ENCODE data around the gene EHMT1. TPM values are rescaled to one million over a fixed set of nuclear protein-coding genes. Genes with fewer than 3 reads are reported as not detected.

The EHMT1 gene
- total RNA-seq, 1 donor from 2014 or later = 59.9 TPM

DNA sequence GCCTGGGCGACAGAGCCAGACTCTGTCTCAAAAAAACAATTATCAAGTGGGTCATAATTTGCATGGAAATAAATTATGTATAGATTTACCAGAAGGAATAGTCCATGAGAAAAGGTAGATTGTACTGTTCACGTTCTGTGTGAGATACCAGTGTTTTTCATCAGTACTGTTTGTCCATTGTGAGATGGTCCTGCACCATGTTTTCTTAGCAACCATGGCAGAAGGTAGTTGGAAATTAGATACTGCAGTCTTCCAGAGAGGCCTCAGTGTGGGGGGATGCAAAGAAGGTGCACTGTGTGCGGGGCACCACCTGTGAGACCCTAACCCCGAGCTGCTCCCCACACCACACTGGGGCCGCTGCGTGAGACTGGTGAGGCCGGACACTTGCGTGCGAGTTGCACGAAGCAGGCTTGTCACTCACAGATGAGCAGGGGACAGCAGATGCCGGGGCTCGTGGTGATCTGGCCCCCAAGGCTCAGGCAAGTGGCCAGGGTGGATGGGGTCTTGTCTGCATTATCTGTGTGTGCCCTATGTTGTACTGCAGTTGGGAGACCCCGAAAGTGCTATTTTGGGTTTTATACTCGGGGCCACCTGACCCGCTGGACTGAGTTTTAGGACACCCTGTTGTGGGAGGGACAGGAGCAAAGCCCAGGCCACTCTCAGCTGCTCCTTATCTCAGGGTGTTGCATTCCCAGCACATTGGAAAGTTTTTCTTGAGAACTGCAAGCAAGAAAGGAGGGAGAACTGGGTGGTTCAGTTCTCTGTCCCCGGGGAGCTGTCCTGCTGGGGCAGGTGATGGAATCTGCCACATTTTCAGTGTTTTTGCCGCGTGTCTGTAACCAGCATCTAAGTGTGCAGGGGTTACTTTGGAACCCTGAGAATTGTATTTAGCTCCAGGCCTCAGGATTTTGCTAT is 61.9 kb downstream of the EHMT1 start:
- H3K4me3 ChIP-seq (ENCODE audit: low read depth, low read length) = no peak overlapping the region
- TF ChIP-seq, protein P1, sequence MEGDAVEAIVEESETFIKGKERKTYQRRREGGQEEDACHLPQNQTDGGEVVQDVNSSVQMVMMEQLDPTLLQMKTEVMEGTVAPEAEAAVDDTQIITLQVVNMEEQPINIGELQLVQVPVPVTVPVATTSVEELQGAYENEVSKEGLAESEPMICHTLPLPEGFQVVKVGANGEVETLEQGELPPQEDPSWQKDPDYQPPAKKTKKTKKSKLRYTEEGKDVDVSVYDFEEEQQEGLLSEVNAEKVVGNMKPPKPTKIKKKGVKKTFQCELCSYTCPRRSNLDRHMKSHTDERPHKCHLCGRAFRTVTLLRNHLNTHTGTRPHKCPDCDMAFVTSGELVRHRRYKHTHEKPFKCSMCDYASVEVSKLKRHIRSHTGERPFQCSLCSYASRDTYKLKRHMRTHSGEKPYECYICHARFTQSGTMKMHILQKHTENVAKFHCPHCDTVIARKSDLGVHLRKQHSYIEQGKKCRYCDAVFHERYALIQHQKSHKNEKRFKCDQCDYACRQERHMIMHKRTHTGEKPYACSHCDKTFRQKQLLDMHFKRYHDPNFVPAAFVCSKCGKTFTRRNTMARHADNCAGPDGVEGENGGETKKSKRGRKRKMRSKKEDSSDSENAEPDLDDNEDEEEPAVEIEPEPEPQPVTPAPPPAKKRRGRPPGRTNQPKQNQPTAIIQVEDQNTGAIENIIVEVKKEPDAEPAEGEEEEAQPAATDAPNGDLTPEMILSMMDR (IDR thresholded peaks at IDR 0.05; ENCODE audit: insufficient read depth, low read length, poor library complexity, severe bottlenecking) = no peak
- DNase-seq (ENCODE audit: low read depth) = no peak
- no peaks in the 10 kb centered on the region for H3K36me3 ChIP-seq (ENCODE audit: control insufficient read depth, insufficient read depth, low read length)
- no peaks in the 10 kb centered on the region for H3K27me3 ChIP-seq (ENCODE audit: control insufficient read depth, insufficient read depth, low read length)

DNA sequence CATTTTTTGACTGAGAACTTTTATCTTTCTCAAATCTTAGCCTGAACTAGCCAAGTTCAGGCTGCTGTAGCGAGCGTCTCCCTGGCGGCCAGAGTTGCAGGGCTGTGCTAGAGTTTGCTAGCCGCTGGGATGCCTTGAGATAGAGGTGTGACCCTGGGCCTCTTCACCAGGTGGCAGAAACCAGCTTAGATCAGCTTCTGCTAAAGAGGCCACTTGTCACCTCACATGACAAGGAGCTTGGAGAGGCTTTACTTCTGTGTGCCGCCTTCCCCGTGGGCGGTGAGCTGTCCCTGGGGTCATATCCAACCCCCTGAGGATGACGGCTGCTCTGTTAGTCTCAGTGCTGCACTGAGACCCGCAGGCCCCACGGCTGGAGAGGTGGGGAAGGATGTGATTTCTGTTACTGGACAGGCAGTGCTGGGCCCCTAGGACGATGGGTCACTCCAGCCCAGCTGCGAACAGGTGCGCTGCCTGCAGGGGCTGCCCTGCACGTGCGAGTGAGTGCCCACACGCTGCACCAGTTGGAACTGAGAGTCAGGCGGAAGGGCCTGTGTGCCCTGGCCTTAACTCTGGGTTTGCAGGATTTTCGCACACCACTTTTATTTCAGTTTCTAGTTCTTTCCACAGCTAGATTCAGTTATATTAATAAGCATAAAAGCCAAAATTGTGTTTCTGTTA is 63.8 kb downstream of the EHMT1 start:
- Histone ChIP-seq H3K36me3 (ENCODE audit: control insufficient read depth, insufficient read depth, low read length) (no peaks in the 10 kb centered on the region), H3K27me3 (ENCODE audit: control insufficient read depth, insufficient read depth, low read length) (no peaks in the 10 kb centered on the region), H3K4me3 (ENCODE audit: low read depth, low read length) (no peak overlapping the region)
- no peak for DNase-seq (ENCODE audit: low read depth)
- TF ChIP-seq, protein P1 (IDR thresholded peaks at IDR 0.05; ENCODE audit: insufficient read depth, low read length, poor library complexity, severe bottlenecking) = no peak

DNA sequence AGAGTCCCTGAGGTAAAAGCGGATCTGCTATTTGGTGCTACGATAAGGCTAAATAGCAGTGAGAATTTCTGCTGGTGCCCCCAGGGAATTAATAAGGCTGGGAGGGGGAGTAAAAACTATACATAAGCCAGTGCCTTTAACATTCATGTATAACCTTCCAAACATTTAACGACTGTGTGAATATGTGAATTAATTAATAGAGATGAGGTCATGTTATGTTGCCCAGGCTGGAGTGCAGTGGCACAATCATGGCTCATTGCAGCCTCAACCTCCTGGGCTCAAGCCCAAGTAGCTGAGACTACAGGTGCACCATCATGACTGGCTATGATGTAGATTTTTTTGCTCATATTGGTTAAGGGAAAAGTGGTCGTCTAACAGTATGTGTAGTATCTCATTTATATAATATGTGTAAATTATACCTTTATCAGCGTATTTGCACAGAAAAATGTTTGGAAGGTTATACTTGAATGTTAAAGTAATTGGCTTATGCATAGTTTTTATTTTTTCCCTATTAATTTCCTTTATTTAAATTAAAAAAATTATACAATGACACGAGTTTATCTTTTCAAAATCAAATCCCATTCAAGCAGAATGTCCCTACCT is 64.6 kb downstream of the EHMT1 start:
- no peaks in the 10 kb centered on the region for H3K36me3 ChIP-seq (ENCODE audit: control insufficient read depth, insufficient read depth, low read length)
- no peak overlapping the region for H3K4me3 ChIP-seq (ENCODE audit: low read depth, low read length)
- TF ChIP-seq, protein P1 (IDR thresholded peaks at IDR 0.05; ENCODE audit: insufficient read depth, low read length, poor library complexity, severe bottlenecking) = no peak
- DNase-seq (ENCODE audit: low read depth) = no peak
- H3K27me3 ChIP-seq (ENCODE audit: control insufficient read depth, insufficient read depth, low read length) = no peaks in the 10 kb centered on the region

DNA sequence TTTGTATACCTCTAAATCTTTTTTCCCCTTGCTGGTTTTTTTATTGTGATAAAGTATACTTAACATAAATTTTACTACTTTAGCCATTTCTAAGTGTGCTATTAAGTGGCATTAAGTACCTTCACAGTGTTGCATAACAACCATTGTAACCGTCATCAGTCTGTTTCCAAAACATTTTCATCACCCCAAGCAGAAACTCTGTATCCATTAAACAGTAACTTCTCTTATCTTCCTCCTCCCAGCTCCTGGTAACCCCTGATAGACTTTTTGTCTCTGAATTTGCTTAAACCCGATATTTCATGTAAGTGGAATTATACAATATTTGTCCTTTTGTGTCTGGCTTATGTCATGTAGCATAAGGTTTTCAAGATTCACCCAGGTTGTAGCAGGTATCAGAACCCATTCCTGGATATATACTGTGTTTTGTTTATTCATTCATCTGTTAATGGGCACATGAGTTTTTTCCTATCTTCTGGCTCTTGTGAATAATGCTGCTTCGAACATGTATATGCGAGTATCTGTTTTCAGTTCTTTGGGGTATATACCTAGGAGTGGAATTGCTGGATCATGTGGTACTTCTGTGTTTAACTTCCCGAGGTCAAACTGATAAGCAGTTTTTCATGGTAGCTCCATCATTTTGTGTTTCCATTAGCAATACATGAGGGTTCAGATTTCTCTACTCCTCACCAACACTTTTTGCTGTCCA is 66.4 kb downstream of the EHMT1 start:
- TF ChIP-seq, protein P1 (IDR thresholded peaks at IDR 0.05; ENCODE audit: insufficient read depth, low read length, poor library complexity, severe bottlenecking) = no peak
- no peak for DNase-seq (ENCODE audit: low read depth)
- H3K36me3 ChIP-seq (ENCODE audit: control insufficient read depth, insufficient read depth, low read length) = no peaks in the 10 kb centered on the region
- H3K27me3 ChIP-seq (ENCODE audit: control insufficient read depth, insufficient read depth, low read length) = no peaks in the 10 kb centered on the region
- no peak overlapping the region for H3K4me3 ChIP-seq (ENCODE audit: low read depth, low read length)

DNA sequence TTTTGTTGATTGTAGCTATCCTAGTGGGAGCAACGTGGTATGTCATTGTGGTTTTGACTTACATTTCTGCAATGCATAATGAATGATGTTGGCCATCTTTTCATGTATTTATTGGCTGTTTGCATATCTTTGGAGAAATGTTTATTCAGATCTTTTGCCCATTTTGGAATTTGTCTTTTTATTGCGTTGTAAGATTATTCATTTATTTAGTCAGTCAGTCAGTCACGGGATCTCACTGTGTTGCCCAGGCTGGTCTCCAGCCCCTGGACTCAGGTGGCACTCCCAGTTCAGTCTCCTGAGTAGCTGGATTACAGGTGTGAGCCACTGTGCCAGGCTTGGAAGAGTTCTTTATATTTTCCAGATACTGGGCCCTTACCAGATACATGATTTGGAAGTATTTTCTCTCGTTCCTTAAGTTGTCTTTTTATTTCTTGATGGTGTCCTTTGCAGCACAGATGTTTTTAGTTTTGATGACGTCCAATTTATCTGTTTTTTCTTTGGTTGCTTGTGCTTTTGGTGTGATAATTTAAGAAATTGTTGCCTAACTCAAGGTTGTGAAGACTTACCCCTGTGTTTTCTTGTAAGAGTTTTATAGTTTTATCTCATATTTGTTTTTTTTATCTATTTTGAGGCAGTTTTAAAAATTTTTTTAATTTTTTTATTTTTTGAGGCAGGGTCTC is 67.1 kb downstream of the EHMT1 start:
- Histone ChIP-seq H3K36me3 (ENCODE audit: control insufficient read depth, insufficient read depth, low read length) (no peaks in the 10 kb centered on the region), H3K27me3 (ENCODE audit: control insufficient read depth, insufficient read depth, low read length) (no peaks in the 10 kb centered on the region), H3K4me3 (ENCODE audit: low read depth, low read length) (no peak overlapping the region)
- DNase-seq (ENCODE audit: low read depth) = no peak
- TF ChIP-seq, protein P1 (IDR thresholded peaks at IDR 0.05; ENCODE audit: insufficient read depth, low read length, poor library complexity, severe bottlenecking) = no peak

Data from kidney epithelial cell (primary cell).